Renal pelvis (tissue), 4 donors: ENCODE data around the gene ZDHHC4. TPM values are rescaled to one million over a fixed set of nuclear protein-coding genes. Genes with fewer than 3 reads are reported as not detected.
"Not testable (repeated sequence)": the region's sequence is repeated elsewhere in the genome, so short reads cannot be mapped to it uniquely, and the experiment has no call there.

ENCODE experiments used
- DNase-seq: peaks from one replicate; pipeline ENCODE4 v3.0.0-alpha.2; 2013
- polyA plus RNA-seq, 3 donors: library from polyadenylated mRNA; unstranded; fragments of 120-200 nt; gene quantifications; one replicate each; pipeline ENCODE4 v1.2.1, GENCODE V29; 2013; ENCODE audit not compliant: insufficient read length in 3 of 3

Gene ZDHHC4
- polyA plus RNA-seq, 3 donors, result 75.6 to 83.1 (median 79.8) TPM

DNA sequence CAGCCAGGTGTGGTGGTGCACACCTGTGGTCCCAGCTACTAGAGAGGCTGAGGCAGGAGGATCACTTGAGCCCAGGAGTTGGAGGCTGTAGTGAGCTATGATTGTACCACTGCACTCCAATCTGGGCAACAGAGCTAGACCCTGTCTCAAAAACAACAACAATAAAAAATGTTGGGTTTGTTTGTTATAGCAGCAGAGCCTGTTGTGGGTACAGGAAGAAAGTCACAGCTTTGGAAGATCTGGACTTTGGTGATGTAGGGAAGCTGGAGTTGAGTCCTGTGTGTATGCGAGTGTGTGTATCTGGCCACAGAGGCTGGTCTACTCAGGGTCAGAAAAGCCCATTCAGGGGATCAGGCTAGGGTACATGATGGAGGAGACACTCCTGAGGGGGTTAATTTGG, 29.9 kb upstream of the ZDHHC4 start:
- DNase-seq, result no peak

DNA sequence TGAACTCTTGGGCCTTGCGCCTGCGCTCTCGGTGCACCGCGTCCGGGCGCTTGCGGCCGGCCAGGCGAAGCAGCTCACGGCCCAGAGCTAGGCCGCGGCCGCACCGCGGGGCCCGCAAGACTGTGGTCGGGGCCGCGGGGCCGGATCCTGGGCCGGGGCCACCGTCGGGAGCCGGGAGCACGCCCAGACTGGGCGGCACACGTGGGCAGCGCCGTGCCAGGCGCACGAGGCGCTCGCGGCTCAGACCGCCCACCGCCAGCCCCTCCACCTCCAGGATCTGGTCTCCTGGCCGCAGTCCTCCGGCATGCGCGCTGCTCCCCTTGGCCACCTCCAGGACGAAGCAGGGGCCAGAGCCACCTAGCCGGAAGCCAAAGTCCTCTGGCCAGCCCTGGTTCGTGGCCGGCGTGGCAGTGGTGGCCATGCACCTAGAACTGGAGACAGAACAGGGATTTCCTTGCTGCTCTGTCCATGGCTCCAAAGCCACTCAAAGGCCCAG, 26.2 kb upstream of the ZDHHC4 start, which contains the start of gene GRID2IP:
GRID2IP (minus strand) TSS at position 446 of the 496 bp plus-strand sequence; CDS start at position 421, 25 bp downstream.
- no peak for DNase-seq

DNA sequence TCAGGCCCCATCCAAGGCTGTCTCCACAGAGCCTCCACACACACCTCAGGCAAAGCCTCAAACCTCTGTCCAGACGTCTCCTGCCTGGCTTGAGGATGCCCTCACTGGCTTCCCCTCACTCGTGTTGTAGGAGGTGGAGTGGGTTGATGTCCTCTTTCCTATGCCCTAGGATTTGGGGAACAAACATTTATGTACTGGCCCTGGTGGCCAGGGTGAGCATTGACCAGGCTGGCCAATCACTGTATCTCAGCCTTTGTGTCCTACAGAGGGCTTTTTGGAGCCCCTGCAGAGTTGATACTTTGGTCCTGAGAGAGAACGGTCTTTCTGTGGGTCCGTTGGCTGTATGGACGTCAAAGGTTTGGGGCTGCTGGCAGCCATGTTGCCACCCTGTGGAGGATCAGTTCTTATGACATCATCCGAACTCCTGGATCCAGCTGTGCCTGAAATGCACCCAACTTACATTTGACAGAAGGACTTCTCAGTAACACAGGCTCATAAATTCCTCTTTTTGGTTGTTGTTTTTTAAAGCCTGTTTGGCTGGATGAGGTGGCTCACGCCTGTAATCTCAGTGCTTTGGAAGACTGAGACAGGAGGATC, 23.7 kb upstream of the ZDHHC4 start:
- no peak for DNase-seq

DNA sequence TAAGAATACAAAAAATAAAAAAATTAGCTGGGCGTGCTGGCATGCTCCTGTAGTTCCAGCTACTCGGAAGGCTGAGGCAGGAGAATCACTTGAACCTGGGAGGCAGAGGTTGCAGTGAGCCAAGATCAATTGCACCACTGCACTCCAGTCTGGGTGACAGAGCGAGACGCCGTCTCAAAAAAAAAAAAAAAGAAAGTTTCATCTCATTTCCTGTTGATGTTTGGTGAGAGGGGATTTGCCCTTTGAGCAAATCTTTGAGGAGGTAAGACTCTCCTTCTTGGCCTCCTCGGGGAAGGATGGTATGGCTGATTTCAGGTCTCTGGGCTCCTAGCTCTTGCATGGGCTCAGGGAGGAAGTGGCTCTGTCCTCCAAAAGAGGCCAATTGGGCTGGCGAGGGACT, 22.4 kb upstream of the ZDHHC4 start:
- DNase-seq, result no peak

DNA sequence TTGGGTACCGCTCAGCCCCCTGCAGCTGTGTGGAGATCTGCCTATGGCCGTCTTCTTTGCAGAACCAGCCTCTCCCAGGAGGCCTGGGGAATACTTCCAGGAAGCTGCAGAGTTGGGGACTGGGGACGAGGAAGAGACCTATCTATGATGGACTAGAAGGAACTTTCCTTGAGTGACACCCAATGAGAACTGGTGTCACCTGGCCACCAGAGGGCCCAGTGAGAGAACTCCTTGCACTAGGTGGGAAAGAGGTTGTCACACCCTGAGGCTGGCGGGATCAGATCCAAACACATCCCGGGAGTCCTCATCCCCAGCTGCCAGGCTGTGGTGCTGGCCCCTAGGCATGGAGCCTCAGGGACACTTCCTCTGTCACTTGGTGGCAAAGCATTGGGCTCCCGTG, 21.1 kb upstream of the ZDHHC4 start:
- no peak for DNase-seq

DNA sequence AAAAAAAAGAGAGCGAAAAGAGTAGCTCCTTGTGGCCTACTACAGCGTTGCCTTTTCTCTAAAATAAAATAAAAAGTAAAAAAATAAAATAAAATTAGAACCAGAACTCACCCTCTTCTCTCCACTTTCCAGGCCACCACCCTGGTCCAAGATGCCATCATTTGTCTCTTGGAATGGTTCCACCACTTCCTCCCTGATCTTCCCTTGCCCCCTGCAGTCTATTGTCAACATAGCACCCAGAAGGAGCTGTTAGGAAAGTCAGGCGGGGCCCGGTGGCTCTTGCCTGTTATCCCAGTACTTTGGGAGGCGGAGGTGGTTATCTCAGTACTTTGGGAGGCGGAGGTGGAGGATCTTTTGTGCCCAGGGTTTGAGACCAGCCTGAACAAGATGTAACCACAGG, 18.4 kb upstream of the ZDHHC4 start:
- no peak for DNase-seq

DNA sequence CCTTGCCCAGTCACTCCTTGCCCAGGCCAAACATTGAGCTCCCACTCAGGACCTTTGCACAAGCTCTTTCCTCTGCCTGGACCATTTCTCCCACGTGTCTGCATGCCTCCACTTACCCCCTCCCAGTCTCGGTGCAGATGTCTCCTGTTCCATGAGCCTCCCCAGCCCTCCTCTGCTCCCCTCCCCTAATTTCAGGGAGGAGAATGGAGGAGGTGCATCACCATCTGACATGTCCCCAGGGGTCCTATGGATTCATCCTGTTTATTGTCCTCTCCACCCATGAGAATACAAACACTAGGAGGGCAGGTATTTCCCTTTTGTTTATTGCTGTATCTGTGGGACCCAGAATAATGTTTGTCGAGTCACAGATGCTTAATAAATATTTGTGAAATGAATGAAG, 17.4 kb upstream of the ZDHHC4 start:
- no peak for DNase-seq

DNA sequence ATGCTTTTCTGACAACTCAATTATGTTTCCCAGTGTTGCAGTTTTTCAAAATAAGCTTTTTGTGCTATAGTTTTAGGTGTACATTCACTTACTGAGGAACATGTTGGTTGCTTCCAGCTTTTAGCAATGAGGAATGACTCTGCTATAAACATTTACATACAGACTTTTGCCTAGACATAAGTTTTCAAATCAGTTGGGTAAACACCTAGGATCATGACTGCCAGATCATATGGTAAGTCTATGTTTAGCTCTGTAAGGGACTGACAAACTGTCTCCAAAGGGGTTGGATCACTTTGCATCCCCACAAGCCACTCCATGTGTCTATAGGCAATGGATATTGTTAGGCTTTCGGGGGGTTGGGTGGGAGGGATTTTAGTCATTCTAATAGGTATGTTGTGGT, 15.1 kb upstream of the ZDHHC4 start:
- no peak for DNase-seq

DNA sequence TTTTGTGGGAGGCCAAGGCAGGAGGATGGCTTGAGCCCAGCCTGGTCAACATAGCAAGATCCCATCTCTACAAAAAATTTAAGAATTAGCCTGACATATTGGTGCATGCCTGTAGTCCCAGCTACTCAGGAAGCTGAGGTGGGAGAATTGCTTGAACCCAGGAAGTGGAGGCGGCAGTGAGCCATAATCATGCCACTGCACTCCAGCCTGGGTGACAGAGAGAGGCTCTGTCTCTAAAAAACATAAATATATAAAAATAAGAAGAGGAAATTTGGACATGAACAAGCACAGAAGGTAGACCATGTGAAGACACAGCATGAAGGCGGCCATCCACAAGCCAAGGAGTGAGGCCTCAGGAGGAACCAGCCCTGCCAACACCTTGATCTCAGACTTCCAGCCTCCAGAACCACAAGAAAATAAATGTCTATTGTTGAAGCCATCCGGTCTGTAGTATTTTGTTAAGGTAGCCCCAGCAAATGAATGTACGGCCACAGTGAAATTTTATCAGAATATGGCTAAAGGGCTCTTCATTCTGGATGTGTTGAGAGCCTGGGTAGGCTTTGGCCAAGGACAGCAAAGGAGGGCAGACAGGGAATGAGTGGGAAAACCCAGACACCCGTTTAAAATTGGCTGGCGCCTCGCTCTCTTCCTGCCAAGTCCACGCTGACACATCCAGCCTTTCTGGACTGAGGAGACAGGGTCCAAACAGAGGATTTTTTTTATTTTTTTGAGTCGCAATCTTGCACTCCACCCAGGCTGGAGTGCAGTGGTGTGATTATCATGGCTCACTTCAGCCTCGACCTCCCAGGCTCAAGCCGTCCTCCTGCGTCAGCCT, 13.1 kb upstream of the ZDHHC4 start:
- no peak for DNase-seq

DNA sequence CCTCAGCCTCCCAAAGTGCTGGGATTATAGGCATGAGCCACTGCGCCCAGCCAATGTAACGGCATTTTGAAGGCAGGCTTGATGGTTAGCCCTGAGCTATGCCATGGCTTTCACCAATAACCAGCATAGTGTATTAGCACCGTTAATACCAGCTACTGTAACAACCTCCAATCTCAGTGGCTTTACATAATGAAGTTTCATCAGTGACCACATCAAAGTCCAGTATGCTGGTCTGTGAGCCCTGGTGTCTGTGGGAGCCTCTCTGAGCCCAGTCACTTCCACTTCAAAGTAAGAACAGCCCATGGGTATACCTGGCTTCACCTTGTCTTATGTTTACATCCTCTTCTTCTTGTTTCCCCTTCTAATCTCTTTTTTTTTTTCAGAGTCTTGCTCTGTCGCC, 11.6 kb upstream of the ZDHHC4 start:
- no peak for DNase-seq

DNA sequence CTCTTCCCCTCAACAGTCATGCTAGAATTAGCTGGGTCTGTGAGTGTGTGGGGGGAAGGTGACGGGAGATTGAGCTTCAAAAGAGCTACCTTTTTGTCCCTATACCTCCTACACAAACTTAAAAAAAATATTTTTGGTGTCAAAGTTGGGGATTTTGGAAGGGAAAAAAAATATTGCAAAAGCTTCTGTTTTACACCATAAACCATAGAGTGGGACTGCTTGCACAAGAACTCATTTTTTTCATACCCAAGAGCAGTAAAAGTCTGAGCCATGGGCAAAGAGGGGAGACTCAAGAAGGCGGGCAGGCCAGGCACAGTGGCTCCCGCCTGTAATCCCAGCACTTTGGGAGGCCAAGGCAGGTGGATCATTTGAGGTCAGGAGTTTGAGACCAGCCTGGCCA, 9.4 kb upstream of the ZDHHC4 start:
- no peak for DNase-seq

DNA sequence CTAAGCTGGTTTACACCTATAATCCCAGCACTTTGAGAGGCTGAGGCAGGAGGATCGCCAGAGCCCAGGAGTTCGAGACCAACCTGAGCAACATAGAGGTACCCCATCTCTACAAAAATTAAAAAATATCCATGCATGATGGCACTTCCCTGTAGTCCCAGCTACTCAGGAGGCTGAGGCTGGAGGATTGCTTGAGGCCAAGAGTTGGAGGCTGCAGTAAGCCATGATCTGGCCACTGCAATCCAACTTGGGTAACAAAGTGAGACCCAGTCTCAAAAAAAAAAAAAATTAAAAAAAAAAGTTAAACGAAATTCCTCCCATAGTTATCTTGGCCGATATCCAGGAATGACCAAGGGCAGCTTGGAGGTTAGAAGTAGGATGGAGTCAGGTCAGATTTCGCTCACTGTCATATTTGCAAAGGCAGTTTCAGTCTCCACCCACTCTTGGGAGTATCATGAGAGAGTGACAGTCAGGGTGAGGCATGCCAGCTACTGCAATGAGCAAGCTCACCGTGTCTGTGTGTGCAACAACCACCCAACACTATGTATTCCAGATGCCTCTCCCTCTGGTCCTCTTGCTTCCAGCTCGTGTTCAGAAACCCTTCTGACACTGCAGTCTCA, 6.0 kb upstream of the ZDHHC4 start:
- DNase-seq, result no peak

DNA sequence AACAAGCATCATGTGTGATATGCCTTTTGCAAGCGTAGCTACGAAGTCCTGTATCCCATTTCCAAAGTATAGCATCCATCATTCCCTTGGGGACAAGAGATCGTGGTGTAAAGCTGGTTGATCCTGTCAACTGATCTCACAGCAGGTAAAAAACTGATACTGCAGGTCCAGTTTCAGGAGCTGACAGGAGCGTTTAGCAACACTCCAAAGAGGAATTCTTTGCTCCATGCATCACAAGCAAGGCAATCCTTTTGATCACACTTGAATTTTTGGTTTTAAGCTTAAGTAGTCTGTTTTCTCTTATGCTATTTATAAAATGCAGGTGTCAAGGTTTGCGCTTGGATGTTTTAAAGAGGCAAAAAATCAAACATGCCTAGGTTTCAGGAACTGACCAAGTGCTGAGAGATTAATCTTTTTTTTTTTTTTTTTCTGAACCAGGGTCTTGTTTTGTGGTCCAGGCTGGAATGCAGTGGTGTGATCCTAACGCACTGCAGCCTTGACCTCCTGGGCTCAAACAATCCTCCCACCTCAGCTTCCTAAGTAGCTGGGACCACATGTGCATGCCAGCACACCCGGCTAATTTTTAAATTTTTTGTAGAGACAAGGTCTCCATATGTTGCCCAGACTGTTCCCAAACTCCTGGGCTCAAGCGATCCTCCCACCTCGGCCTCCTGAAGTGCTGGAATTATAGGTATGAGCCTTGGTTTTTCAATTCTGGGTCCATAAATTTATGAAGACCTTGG, 1.8 kb upstream of the ZDHHC4 start:
- DNase-seq, result no peak

DNA sequence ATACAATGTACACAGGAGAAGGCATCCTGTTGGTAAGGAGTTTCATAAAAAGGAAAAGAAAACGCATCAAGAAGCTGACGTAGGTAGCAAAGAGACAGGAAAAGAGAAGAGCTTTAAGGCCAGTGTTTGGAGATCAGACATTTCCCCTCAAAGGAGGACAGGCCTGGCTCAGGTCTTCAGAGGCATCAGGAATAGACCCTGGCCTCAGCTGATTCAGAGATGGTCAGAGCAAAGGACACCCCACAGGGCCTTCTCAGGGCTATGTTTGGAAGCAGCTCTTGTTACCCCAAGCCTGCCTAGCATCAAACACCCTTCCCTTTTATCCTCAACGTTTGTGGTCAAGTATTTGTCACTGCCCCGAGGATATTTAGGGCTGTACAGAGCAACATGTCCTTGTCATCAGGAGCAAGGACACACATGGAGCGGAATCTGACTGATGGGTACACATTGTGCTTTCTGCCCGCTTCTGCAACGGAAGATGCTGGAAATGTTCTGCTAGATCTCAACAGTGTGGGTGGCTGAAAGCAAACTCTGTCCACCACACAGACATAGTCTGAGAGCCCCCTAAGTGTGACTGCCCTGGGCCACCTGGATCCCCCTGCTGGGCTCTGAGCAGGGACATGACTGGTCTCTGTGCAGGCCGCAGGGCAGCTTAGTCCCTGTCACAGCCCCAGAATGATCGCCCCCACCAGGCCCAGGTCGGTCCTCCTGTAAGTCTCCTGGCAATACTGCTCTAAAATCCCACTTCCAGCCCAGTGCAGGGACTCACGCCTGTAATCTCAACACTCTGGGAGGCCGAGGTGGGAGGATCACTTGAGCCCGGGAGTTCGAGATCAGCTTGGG, 1.0 kb upstream of the ZDHHC4 start:
- DNase-seq, result no peak

DNA sequence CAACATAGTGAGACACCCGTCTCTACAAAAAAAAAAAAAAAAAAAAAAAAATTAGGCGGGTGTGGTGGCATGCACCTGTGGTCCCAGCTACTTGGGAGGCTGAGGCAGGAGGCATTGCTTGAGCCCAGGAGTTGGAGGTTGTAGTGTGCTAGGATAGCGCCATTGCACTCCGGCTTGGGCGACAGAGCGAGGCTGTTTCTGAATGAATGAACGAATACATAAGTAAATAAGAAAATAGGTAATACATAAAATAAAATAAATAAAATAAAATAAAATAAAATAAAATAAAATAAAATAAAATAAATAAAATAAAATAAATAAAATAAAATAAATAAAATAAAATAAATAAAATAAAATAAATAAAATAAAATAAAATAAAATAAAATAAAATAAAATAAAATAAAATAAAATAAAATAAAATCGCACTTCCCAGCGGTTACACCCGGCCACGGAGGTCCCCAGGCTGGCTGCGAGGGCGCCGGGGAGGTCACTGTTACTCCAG, 336 bp upstream of the ZDHHC4 start:
- DNase-seq, result not testable (repeated sequence)

DNA sequence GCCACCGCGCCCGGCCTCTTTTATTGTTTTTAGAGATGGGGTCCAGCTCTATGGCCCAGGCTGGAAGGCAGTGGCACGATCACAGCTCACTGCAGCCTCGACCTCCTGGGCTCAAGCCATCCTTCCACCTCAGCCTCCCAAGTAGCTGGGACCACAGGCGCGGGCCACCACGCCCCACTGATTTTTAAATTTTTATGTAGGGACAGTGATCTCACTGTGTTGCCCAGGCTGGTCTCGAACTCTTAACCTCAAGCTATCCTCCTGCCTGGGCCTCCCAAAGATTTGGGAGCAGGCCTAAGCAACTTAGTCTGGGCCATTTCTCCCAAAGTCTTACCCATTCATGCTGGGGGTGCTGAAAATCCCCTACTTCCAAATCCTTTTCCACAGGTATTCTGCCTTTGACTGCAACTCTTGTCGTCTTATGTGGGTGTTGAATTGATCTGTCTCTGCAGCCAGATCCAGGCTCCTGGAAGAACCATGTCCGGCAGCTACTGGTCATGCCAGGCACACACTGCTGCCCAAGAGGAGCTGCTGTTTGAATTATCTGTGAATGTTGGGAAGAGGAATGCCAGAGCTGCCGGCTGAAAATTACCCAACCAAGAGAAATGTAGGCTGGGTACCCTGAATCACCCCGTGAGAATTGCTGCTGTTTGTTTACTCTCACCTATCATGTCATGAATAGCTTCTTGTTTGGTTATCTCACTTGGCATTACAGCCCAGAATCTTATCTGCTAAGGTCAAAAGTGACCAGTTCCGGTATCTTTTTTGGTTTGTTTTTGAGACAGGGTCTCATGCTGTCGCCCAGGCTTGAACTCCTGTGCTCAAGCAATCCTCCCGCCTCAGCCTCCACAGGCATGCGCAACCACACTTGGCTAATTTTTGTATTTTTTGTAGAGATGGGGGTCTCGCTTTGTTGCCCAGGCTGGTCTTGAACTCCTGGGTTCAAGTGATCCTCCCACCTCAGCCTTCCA, 1.1 kb downstream of the ZDHHC4 start:
- no peak for DNase-seq

DNA sequence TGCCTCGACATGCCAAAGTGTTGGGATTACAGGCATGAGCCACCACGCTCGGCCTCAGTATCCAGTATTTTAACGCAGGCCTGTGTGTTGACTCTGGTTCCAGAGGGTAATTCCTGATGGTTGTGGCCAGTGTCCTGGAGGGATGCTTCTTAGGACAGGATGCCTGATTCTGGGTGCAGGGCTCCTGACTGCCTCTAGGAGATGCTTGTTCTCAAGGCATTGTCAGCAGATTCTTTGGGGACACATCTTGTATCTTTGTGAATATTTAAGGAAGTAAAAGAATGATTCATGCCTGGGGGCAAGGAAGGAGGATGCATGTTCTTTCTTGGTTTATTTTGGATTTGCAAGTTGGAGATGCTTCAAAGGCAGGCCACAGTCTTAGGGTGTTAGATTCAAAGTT, 2.2 kb downstream of the ZDHHC4 start:
- DNase-seq, result no peak

DNA sequence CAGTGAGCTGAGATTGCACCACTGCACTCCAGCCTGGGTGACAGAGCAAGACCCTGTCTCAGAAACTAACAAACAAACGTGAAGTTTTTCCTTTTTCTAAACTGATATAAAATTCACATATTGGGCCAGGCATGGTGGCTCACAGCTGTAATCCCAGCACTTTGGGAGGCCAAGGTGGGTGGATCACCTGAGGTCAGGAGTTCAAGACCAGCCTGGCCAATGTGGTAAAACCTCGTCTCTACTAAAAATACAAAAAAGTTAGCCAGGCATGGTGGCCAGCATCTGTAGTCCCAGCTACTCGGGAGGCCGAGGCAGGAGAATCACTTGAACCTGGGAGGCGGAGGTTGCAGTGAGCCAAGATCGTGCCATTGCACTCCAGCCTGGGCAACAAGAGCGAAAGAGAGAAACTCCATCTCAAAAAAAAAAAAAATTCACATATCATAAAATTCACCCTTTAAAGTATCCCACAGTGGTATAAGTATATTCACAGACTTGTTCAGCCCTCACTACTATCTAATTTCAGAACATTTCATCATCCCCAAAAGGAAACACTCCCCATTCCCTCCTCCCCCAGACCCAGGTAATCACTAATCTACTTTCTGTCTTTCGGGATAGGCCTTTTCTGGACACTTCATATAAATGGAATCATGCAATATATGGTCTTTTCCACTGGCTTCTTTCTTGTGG, 8.6 kb downstream of the ZDHHC4 start:
- not testable (repeated sequence) for DNase-seq

DNA sequence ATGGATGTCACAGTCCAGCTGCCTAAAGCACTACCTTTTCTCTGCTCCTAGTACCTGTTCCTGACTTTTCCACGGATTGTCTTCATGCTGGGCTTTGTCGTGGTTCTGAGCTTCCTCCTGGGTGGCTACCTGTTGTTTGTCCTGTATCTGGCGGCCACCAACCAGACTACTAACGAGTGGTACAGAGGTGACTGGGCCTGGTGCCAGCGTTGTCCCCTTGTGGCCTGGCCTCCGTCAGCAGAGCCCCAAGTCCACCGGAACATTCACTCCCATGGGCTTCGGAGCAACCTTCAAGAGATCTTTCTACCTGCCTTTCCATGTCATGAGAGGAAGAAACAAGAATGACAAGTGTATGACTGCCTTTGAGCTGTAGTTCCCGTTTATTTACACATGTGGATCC, 11.3 kb downstream of the ZDHHC4 start:
- no peak for DNase-seq
